NK-92 (cell line): ENCODE data around the gene TRIP10.
"Not testable (repeated sequence)": the region's sequence is repeated elsewhere in the genome, so short reads cannot be mapped to it uniquely, and the experiment has no call there.

Experiments
- DNase-seq: peaks from one replicate; lab custom pipeline; 2025; ENCODE audit not compliant: unreplicated experiment; lab: John Stamatoyannopoulos, UW

Gene TRIP10

GRCh38 chr19:6793973-6794372 lies 54.5 kb downstream of the TRIP10 start:
- DNase-seq = no peak

GRCh38 chr19:6794686-6795431 lies 55.4 kb downstream of the TRIP10 start:
- no peak for DNase-seq

GRCh38 chr19:6796278-6796677 lies 56.8 kb downstream of the TRIP10 start:
- DNase-seq = no peak

GRCh38 chr19:6797646-6798045 lies 58.2 kb downstream of the TRIP10 start:
- no peak for DNase-seq

GRCh38 chr19:6800160-6800790 lies 60.8 kb downstream of the TRIP10 start:
- DNase-seq = not testable (repeated sequence)

GRCh38 chr19:6800991-6801484 lies 61.6 kb downstream of the TRIP10 start:
- DNase-seq = no peak
